H1 (cell line): Measurements from ENCODE around the gene LRPPRC. TPM values are rescaled to one million over a fixed set of nuclear protein-coding genes. Genes with fewer than 3 reads are reported as not detected.

Experiments used
- TAF1 ChIP-seq: IDR thresholded peaks from 2 replicates; pipeline ENCODE4 v1.6.1; 2011; ENCODE audit warnings: mild to moderate bottlenecking, low read depth, low read length
- polyA plus RNA-seq, 7 experiments: library from polyadenylated mRNA; depleted of rRNA in 3 of 7; stranded (reverse) in 5 of 7; unstranded in 2 of 7; fragments of >200 nt in 5 of 7; fragments of 200-250 nt in 2 of 7; gene quantifications; 1 replicate in 5 of 7; 2 replicates in 1 of 7; 4 replicates in 1 of 7; pipeline versions ENCODE4 v1.2.1 to v1.2.3, GENCODE V29; 2011 to 2013; ENCODE audit warnings: missing spikeins in 2 of 7, mixed read lengths in 2 of 7
- total RNA-seq: library from RNA; stranded (reverse); fragmentation: NEBNext Ultra II Directional; extraction: Animal tissue kit (Norgen Biotek cat#: 25700); gene quantifications from 2 replicates; pipeline ENCODE4 v1.2.1, GENCODE V29; 2021

LRPPRC gene
- total and polyA plus RNA-seq, 2 of the 8 experiments (the other 6 are each of a cell fraction or from before 2014, with no cell fraction given), result 43.4 to 167 TPM

DNA sequence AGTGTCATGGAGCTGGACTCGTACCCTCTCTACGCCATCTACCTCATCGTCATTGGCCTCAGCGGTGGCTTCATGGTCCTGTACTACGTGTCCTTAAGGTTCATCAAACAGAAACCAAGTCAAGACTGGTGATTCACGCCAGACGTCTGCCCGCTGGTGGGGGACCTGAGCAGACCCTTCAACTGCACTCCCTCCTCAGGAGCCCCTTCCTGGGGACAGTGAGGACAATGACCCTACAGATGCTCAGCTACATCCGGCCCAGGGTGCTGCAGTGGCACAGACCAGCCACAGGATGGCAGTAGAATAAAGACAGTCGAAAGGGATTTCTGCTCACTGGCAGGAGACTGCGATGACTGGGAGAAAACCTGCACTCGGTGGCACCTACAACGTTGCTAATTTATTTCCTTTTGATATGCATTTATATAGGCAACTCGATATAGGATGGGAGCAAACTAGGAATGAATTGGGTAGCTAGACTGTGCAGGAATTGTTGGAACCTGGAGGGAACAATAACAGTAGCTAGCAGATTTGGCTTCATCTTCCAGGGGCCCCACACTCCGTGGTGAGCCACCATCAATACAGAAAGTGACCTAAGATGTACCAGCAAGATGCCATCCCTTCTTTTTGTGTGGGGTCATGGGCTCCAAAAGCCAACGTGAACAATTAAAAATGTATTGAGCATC lies 117.9 kb downstream of the LRPPRC start (continued):
- TF ChIP-seq TAF1, result no peak
